Mucosa of descending colon (tissue), 3 donors: ENCODE results near the gene PDE1C. TPM values are rescaled to one million over a fixed set of nuclear protein-coding genes. Genes with fewer than 3 reads are reported as not detected.
A peak's percentile ranks its signal among the peaks of the same experiment; 100 is the strongest.

ENCODE experiments used
- ATAC-seq: fragments of 200-7000 bp; cut with Tn5 transposase; one replicate; pipeline ENCODE4 v1.9.1; 2020; ENCODE audit warnings: mild to moderate bottlenecking, moderate library complexity
- DNase-seq, 3 donors: peaks; one replicate each; pipeline ENCODE4 v3.0.0-alpha.2; 2020
- H3K36me3 ChIP-seq: fragments of 200-600 bp; one replicate; pipeline ENCODE4 v1.8.0; 2021; ENCODE audit warnings: low read depth, mild to moderate bottlenecking
- H3K4me1 ChIP-seq: fragments of 200-600 bp; one replicate; pipeline ENCODE4 v1.8.0; 2021; ENCODE audit warnings: low read depth, mild to moderate bottlenecking
- H3K4me3 ChIP-seq: fragments of 200-600 bp; one replicate; pipeline ENCODE4 v1.8.0; 2021; ENCODE audit warnings: mild to moderate bottlenecking
- H3K9me3 ChIP-seq: fragments of 200-600 bp; one replicate; pipeline ENCODE4 v1.8.0; 2021; ENCODE audit warnings: mild to moderate bottlenecking
- CTCF ChIP-seq: fragments of 200-600 bp; IDR thresholded peaks from one replicate; pipeline ENCODE4 v1.8.0; 2022; ENCODE audit warnings: antibody characterized with exemption, mild to moderate bottlenecking
- intact Hi-C, 2 donors: fragments of 100-400 bp; cut with DNase I in 1 of 2; cut with micrococcal nuclease in 1 of 2; formaldehyde crosslinking; loops; one replicate each; pipeline versions ENCODE4 v1.11.0 to v1.11.1; 2022; cut with DNase I, micrococcal nuclease
- total RNA-seq, 3 donors: library from RNA; stranded (reverse); fragmentation: NEBNext Ultra II Directional in 2 of 3; extraction: Animal tissue kit (Norgen Biotek cat#: 25700) in 2 of 3; gene quantifications; one replicate each; pipeline versions ENCODE4 v1.2.1 to v1.2.4, GENCODE V29; 2021 to 2023
- donor health status: DM: no; HTN: no; CAD: no; lungs with moderate emphysema.
- donor health status: DM: no; HTN: no; CAD: no.
- donor health status: DM: no; HTN: yes; CAD: no.

PDE1C gene
- total RNA-seq, 3 donors from 2014 or later: 2.5 to 4.8 (median 2.5) TPM

GRCh38 chr7:32108651-32109050, 38.4 kb upstream of the PDE1C start:
- TF ChIP-seq CTCF: no peak
- no peaks in the 10 kb centered on the region for H3K4me1 ChIP-seq
- DNase-seq (no peak), ATAC-seq (no peak)
- intact Hi-C loops: no loop called here
- H3K9me3 ChIP-seq: peaks cover 12% of the 10 kb centered on the region
- no peak overlapping the region for H3K4me3 ChIP-seq
- no peaks in the 10 kb centered on the region for H3K36me3 ChIP-seq

GRCh38 chr7:32104766-32105165, 34.6 kb upstream of the PDE1C start:
- TF ChIP-seq CTCF: no peak
- DNase-seq (no peak), ATAC-seq (no peak)
- H3K4me1 ChIP-seq: no peaks in the 10 kb centered on the region
- H3K4me3 ChIP-seq: no peak overlapping the region
- H3K36me3 ChIP-seq: no peaks in the 10 kb centered on the region
- intact Hi-C loops: no loop called here
- no peaks in the 10 kb centered on the region for H3K9me3 ChIP-seq

GRCh38 chr7:32103361-32103760, 33.2 kb upstream of the PDE1C start:
- Histone ChIP-seq H3K36me3 (no peaks in the 10 kb centered on the region), H3K4me1 (no peaks in the 10 kb centered on the region), H3K9me3 (no peaks in the 10 kb centered on the region), H3K4me3 (no peak overlapping the region)
- intact Hi-C loops: no loop called here
- no peak for TF ChIP-seq CTCF
- ATAC-seq (no peak), DNase-seq (no peak)

GRCh38 chr7:32102432-32102873, 32.2 kb upstream of the PDE1C start:
- ATAC-seq: no peak
- peak in 1 of 3 donors; percentile 23 for DNase-seq
- no peak overlapping the region for H3K4me3 ChIP-seq
- no peaks in the 10 kb centered on the region for H3K4me1 ChIP-seq
- H3K9me3 ChIP-seq: no peaks in the 10 kb centered on the region
- intact Hi-C loops: no loop called here
- H3K36me3 ChIP-seq: no peaks in the 10 kb centered on the region
- TF ChIP-seq CTCF: no peak

- ATAC-seq (no peak), DNase-seq (no peak)
- Histone ChIP-seq H3K9me3 (no peaks in the 10 kb centered on the region), H3K4me3 (no peak overlapping the region), H3K4me1 (no peaks in the 10 kb centered on the region), H3K36me3 (no peaks in the 10 kb centered on the region)
- intact Hi-C loops: no loop called here
- TF ChIP-seq CTCF: no peak
Measured at GRCh38 chr7:32100407-32100907, 30.2 kb upstream of the PDE1C start.

- no peak for ATAC-seq
- intact Hi-C loops: no loop called here
- TF ChIP-seq CTCF: no peak
- H3K36me3 ChIP-seq: no peaks in the 10 kb centered on the region
- no peak overlapping the region for H3K4me3 ChIP-seq
- no peak for DNase-seq
- H3K4me1 ChIP-seq: no peaks in the 10 kb centered on the region
- no peaks in the 10 kb centered on the region for H3K9me3 ChIP-seq
Measured at GRCh38 chr7:32094516-32094915, 24.3 kb upstream of the PDE1C start.
